Measurements from ENCODE around the gene BCOR. TPM values are rescaled to one million over a fixed set of nuclear protein-coding genes. Genes with fewer than 3 reads are reported as not detected.

Gene BCOR
- total and polyA plus RNA-seq, 11 donors = 6.7 to 40.1 (median 17.9) TPM

GRCh38 chrX:40112996-40113395 lies 15.2 kb upstream of the BCOR start:
- TF ChIP-seq CTCF (IDR thresholded peaks at IDR 0.05) (no peak), POLR2A (IDR thresholded peaks at IDR 0.05) (no peak)
- no peak for ATAC-seq

GRCh38 chrX:40111868-40112267 lies 14.1 kb upstream of the BCOR start:
- intact Hi-C loops (cut with DNase I) = loop anchor here in 1 of 10 donors (5.0 kb wide), 1 partner anchor 35 kb away; no protein-coding TSS in a partner anchor
- no peak overlapping the region for H3K27ac ChIP-seq
- H3K4me1 ChIP-seq = peaks cover 0 to 35% (median 18%) of the 10 kb centered on the region in 12 donors
- ATAC-seq (no peak), DNase-seq (no peak)
- H3K4me3 ChIP-seq = no peak overlapping the region
- H3K9me3 ChIP-seq = no peaks in the 10 kb centered on the region
- H3K36me3 ChIP-seq = no peaks in the 10 kb centered on the region
- 45 to 86% (median 66%) methylated on average over 4 of the region's 4 CpGs for WGBS, 4 donors
- TF ChIP-seq POLR2A (IDR thresholded peaks at IDR 0.05) = no peak
- TF ChIP-seq CTCF (IDR thresholded peaks at IDR 0.05) = no peak
- H3K27me3 ChIP-seq = peaks cover 0 to 59% (median 0%) of the 10 kb centered on the region in 9 donors

More at GRCh38 chrX:40112996-40113395, 15.2 kb upstream of the BCOR start:
- no peaks in the 10 kb centered on the region for H3K9me3 ChIP-seq
- H3K27me3 ChIP-seq = peaks cover 0 to 48% (median 0%) of the 10 kb centered on the region in 9 donors
- no peaks in the 10 kb centered on the region for H3K36me3 ChIP-seq
- no peak overlapping the region for H3K4me3 ChIP-seq
- peaks cover 0 to 24% (median 10%) of the 10 kb centered on the region in 12 donors for H3K4me1 ChIP-seq
- H3K27ac ChIP-seq = no peak overlapping the region
- WGBS, 4 donors = 88 to 97% (median 91%) methylated on average over 3 of the region's 3 CpGs
- DNase-seq = no peak
- intact Hi-C loops (cut with DNase I) = loop anchor here in 1 of 10 donors (5.0 kb wide), 1 partner anchor 34 kb away; no protein-coding TSS in a partner anchor

DNA sequence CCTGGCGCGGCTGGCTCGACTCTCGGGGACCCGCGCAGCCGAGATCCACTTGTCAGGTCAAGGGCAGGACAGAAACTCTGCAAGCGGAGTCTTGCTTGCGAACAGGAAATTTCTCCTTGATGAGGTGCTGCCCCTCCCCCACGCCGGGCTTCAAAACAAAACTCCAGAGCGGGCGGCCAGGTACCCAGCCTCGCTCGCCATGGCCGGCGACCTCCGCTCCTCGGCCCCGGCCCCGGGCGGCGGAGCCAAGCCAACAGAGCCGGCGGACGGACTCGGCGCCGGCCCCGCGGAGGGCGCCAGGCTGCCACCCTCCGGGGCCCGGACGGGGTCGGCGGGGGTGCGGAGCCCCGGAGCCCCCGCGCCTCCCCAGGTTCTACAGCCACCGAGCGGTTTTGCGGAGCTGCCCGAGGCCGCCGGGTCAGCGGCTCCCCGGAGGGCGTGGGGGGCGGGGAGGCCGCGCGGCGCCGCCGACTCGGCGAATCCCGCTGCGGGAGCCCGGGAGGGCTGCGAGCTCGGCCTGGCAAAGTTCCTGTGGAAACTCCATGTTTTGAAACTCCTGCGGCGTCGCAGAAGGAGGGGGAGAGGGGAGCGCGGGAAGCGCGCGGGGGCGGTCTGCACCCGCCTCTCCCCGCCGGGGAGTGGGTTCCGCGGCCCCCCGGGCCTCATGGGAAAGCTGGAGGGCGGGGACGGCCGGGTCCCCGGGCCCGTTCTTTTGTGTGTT lies 11.7 kb upstream of the BCOR start:
- Histone ChIP-seq H3K27ac (peak overlapping the region; percentile 81 to 97 (median 94)), H3K4me1 (peaks cover 0 to 59% (median 21%) of the 10 kb centered on the region in 12 donors), H3K4me3 (peak overlapping the region; percentile 41 to 88 (median 60)), H3K36me3 (no peaks in the 10 kb centered on the region), H3K9me3 (no peaks in the 10 kb centered on the region), H3K27me3 (peaks cover 0 to 79% (median 0%) of the 10 kb centered on the region in 9 donors)
- DNase-seq = peak; percentile 62 to 73 (median 71)
- TF ChIP-seq CTCF (IDR thresholded peaks at IDR 0.05) = no peak
- WGBS, 4 donors = 0 to 1% (median 1%) methylated on average over 15 to 83 of the region's 84 CpGs
- peak in 1 of 4 donors; percentile 3 for ATAC-seq
- intact Hi-C loops (cut with DNase I) = loop anchor here (2.0 to 10.0 kb wide), 9 partner anchors 38 to 1307 kb away; partner anchors contain the start of gene MID1IP1 (in 1 of the 10)

DNA sequence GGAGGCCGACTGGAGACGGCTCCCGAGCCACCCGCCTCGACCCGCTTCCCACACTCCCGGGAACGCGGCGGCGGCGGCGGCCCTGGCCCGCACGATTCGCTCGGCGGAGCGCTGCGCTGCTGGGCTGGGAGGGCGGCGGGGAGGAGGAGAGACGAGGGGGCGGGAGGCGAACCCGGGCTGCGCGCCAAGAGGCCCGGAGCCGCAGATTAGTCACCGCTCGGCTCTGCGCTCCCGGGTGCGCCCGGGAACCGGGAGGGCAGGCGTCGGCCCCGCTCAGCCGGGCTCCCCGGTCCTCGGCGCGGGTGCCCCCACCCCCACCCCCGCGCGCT lies 11.2 kb upstream of the BCOR start:
- DNase-seq = peak; percentile 81 to 88 (median 85)
- TF ChIP-seq CTCF (IDR thresholded peaks at IDR 0.05) = no peak
- peak in 1 of 2 donors; percentile 34 for TF ChIP-seq POLR2A (IDR thresholded peaks at IDR 0.05)
- Histone ChIP-seq H3K27me3 (peaks cover 0 to 84% (median 0%) of the 10 kb centered on the region in 9 donors), H3K9me3 (no peaks in the 10 kb centered on the region), H3K27ac (peak overlapping the region; percentile 81 to 97 (median 94)), H3K36me3 (no peaks in the 10 kb centered on the region), H3K4me3 (peak overlapping the region; percentile 41 to 88 (median 60)), H3K4me1 (peaks cover 0 to 63% (median 21%) of the 10 kb centered on the region in 12 donors)
- ATAC-seq = peak; percentile 49 to 73 (median 68)
- intact Hi-C loops (cut with DNase I) = loop anchor here in 9 of 10 donors (2.0 to 10.0 kb wide), 9 partner anchors 38 to 1307 kb away; partner anchors contain the start of gene MID1IP1 (in 1 of the 9)
- 0 to 20% (median 2%) methylated on average over 1 to 46 of the region's 48 CpGs for WGBS, 4 donors

All from heart left ventricle (tissue), 16 donors.